Stomach (tissue), 4 donors: ENCODE measurements around the gene CRTC3.

Experiments used
- CTCF ChIP-seq, 7 experiments: fragments of 450-650 bp in 4 of 7; fragments of 200-600 bp in 3 of 7; sonication (generic) in 3 of 7; IDR thresholded peaks; one replicate each; pipeline ENCODE4 v1.5.1; 2016 to 2019; ENCODE audit warnings: antibody characterized with exemption in 7 of 7, control low read depth in 2 of 7, mild to moderate bottlenecking in 1 of 7
- EP300 ChIP-seq: sonication (generic); formaldehyde crosslinking; IDR thresholded peaks from one replicate; pipeline ENCODE4 v1.6.1; 2017; ENCODE audit warnings: antibody characterized with exemption

DNA sequence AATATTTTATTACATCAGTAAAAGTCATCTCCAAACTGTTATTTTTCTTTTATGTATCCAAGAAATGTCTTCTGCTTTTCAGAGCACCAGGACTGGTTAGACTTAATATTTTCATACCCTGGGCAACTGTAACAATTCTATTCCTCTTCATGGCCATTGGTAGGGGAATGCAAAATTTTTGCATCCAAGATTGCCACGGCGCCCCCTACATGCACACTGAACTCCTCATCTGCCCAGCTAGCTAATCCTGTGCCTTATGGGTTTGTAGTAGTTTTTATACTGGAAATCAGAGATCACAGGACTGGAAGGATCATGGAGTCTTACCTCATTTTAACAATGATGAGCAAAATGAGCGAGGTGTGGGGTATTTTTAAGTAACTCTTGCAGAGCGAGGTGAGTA lies 74.2 kb downstream of the CRTC3 start:
- TF ChIP-seq CTCF (IDR thresholded peaks at IDR 0.05) (peak in 3 of 7 experiments; percentile 17 to 30 (median 26)), EP300 (no peak)
